SK-N-DZ (cell line): ENCODE measurements around the gene SENP1.

Experiments used
- DNase-seq: peaks from one replicate; pipeline ENCODE4 v3.0.0-alpha.2; 2015; ENCODE audit warnings: low spot score

SENP1 gene

DNA sequence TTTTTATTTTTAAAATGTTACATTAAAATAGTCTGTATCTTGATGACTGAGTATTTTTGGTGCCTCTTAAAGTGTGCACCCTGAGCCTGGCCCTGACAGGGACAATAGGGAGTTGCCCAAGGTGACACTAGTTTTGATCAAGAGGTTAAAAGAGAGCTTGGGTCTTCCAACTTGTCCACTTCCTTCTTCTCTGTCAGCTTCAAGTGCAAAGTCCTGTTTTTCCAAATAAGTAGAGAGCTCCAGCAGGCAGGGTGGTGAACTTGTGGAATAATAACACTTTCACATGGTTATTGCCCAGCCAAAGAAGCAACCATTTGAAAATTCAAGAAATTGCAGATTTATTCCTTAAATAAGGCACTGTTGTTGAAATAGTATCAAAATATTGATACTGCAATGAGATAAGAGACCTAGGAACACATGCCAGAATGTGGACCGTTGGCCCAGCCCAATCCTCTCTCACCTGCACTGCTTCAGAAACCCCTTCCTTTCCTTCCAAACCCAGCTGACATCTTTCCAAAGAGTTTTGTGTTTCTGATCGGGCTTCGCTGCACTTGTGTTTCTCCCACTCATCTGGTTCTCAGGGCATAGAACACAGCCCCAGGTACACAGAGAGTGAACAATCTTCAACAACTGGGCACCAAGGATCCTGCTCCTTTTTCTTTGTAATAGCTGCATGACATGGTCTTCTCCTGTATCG, 87.8 kb downstream of the SENP1 start:
- no peak for DNase-seq

- no peak for DNase-seq
Observed at GRCh38 chr12:48017496-48017895, 88.4 kb downstream of the SENP1 start.

GRCh38 chr12:48016373-48017020, 89.4 kb downstream of the SENP1 start:
- no peak for DNase-seq

DNA sequence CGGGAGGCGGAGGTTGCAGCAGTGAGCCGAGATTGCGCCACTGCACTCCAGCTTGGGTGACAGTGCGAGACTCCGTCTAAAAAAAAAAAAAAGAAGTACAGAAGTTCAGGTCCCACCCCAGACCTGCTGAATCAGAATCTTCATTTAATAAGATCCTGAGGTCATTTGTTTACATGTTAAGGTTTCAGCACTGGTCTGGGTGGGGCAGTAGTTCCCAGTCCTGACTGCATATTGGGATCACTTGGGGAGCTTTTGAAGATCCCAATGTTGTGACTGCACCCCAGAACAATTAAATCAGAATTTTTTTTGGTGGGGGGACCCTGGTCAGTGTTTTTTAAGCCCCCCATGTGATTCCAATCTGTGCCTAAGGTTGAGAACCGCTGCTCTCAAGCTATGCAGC, 89.9 kb downstream of the SENP1 start:
- DNase-seq: no peak

DNA sequence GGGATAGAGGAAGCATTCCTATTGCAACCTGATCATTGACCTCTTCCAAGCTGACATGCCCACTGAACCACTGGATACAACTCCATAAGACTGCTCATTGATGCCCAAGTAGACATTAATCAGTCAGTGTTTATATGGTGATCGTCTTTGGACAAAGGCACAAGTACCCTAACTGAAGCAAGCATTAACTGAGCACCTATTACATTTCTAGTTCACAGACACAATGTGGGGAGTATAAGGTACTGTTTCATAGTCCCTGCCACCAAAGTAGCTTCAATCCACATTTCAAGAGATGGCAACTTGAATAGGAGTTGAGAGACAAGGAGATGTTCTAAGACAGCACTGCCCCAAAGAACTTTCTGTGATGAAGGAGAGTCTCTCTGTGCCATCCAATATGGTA, 90.8 kb downstream of the SENP1 start:
- DNase-seq: no peak

DNA sequence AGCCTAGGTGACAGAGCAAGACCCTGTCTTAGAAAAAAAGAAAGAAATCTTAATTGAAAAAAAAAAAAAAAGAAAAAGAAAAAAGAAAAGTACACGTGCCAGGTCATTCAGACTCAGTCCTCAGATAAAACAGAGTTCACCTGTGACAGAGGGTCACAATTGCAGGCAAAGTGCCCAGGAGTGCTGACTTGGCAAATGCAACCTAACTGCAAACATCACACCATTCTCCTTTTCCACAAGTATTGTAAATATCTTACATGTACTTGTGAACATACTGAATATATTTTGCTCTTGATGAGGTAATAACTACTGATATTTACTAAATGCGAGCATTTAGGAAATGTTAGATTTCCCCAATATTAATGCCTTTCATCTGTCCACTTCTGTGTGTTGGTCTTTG, 92.6 kb downstream of the SENP1 start:
- DNase-seq: no peak

DNA sequence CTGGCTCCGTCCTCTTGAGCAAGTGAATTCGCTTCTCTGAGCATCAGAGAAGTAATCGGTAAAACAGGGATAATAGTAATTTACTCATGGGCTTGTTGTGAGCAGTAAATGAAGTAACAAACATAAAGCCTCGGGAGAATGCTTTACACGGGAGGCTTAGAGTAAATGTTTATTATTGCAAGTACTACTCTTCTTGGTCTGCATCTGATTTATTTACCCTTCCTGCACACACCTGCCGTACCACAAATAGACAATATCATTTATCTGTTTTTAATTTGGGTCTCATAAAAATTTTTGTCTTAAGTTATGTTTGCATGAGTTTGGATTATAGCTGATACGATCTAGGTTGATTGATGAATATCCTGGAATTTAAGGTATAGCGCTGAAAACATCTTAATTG, 93.8 kb downstream of the SENP1 start:
- DNase-seq: no peak

- no peak for DNase-seq
Observed at GRCh38 chr12:48010366-48010970, 95.4 kb downstream of the SENP1 start.

DNA sequence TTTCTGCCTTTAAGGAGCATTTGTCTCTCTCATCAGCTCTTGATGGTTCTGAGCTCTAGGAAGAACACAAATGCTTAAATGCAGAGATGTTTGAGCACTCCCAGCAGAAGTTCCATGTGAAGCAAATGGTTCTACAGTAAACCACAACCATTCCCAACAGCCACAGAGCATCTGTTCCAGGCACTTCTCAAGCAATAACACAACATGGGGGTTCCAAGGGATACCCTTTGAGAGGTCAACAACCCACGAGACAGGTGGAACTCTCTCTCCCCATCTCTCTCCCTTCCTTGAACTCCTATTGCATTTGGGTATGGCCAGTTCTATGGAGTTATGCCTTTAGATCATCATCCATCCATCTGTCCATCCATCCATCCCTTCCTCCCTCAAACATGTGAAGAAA, 96.4 kb downstream of the SENP1 start:
- DNase-seq: no peak

DNA sequence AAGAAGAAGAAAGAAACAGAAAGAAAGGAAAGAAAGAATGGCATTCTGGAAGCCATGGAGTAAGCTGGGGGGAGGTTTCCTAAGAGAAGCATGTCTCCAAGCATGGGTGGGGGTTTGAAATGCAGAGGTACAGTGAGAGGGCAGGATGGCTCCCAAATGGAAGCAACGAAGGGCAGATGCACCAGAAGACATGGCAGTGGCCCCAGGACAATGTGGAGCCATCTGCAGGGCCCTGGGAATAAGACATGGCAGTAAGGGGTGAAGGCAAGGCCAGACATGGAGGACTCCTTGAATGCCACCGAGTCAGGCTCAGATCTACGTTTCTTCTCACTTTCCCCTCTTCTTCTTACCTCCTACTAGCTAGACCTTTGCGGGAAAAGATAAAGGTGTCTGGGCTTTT, 96.9 kb downstream of the SENP1 start:
- DNase-seq: no peak

GRCh38 chr12:48008349-48008748, 97.5 kb downstream of the SENP1 start:
- no peak for DNase-seq

DNA sequence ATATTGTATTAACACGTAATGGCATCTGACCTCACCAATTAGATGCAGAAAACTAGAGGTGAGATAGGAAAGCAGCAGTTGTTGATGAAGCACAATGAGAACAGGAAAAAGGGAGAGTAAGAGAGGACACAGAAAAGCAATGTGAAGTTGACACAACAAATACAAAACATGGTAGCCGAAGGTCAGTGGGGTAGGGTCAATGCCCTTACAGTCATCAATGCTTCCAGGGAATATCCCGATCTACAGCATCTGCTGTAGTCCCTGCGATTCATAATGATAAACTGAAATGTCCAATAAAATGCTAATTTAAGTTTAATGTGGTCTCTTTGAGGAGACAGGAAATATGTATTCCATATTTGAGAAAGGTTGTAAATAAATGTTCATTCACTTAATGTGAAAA, 98.7 kb downstream of the SENP1 start:
- DNase-seq: no peak

DNA sequence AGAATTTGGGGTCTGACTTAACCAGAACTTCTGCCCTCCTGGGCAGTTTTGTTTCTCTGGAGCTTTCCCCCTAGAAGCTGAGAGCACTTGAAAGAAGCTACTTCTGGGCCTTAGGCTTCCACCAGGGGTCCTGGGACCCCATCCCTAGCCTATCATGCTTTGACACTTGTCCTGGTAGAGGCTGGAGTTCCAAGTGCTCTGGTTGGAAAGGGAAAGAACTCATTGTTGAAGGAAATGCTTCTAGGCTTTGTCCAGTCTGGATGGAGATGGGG, 100.2 kb downstream of the SENP1 start:
- DNase-seq: no peak

GRCh38 chr12:48005001-48005749, 100.7 kb downstream of the SENP1 start:
- DNase-seq: no peak

DNA sequence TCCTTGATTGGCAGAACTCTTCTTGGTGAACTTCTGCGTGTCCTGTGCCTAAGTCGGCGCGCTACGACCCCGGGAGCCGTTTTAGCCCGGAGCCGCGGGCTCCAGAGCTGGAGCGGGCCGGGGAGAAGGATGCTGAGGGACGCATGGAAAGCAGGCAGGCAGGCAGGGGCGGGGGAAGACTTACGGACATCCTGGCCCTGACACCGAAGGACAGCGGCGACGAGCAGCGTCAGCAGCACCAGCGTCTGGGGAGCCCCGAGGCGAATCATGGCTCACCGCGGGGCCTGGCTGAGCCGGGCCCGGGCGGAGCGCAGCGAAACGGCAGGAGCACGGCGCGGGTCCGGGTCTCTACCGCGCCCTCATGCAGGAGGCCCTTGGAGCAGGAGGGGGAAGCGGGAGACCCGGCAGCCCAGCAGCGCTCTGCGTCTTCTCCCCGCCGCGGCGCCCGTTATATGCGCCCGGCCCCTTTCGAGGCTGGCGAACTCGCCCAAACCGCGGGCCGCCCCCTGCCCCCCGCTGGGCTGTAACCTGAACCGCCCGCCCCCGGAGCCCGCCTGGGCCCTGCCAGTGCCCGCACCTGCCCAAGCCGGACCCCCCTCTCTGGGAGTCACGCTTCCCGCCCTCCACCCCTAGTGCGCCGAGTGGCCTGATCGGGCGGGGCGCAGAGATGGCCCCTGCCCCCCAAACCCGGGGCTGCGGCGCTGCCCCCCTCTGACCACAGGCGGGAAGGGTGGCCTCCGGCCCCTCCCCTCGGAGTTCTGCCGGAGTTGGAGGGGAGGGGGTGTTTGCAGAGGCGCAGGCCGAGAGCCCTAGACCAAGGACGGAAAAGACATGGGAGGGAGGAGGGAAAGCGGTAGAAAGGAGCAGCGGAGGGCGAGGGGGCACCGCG, 101.6 kb downstream of the SENP1 start, which contains the start of gene COL2A1:
Gene COL2A1, minus strand, starts transcription at position 424 of the 889 bp plus-strand sequence. Its CDS starts 155 bp downstream, at position 269.
- no peak for DNase-seq

DNA sequence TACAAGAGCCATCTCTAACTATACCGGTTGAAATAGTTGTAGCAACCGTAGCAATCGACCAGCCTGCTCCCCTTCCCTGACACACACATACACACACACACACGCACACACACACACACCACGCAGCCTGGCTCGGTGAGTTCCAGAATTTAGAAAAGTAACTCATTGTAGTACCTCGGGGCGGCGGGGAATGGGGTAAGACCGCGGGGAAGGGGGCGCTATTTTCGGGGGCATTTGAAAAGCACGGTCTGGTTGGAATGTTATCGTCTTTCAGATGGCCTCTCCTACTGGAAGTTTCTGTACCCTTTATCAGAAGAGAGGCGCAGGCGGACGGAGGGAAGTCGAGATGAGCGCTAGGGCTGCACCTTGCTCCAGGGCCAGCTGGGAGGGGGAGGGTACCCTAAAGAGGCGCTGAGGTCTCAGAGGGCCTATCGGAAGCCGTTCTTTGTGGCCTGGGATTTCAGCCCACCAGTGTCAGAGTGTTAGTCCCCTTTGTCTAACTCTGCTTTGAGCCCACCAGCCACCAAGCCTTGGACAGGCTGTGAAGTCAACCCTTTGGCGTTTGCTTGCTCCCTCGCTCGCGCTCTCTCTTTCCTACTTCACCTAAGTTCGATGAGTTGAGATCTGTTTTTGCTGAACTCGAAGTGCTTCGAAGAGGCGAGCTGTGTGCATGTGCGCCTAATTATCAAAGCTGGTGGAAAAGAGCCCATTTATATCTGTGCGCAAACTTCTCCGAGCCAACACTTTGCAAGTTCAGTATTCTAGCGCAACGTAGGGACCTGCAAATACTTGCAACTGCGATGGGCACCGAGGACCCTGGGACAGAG, 102.4 kb downstream of the SENP1 start:
- no peak for DNase-seq

DNA sequence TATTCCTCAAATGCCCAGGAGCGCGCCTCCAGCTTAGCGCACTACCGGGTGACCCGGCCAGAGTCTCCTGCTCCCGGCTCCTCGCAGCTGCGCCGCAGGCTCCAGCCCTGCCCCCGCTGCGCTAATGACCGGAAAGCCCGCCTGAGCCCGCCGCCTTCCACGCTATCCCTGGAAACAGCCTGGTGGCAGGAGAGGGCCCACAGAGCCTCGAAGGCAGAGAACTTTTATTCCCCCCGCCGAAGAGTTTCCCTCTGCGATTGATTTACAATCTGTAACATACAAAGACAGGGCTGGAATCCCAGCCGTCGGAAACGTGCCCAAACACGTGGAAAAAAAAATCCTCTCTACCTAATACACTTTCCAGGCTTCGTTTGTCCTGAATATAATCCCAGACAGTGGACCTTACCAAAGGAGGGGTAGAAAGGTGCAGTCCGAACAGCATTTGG, 103.1 kb downstream of the SENP1 start:
- DNase-seq: no peak

GRCh38 chr12:48002414-48002730, 103.5 kb downstream of the SENP1 start:
- DNase-seq: no peak

DNA sequence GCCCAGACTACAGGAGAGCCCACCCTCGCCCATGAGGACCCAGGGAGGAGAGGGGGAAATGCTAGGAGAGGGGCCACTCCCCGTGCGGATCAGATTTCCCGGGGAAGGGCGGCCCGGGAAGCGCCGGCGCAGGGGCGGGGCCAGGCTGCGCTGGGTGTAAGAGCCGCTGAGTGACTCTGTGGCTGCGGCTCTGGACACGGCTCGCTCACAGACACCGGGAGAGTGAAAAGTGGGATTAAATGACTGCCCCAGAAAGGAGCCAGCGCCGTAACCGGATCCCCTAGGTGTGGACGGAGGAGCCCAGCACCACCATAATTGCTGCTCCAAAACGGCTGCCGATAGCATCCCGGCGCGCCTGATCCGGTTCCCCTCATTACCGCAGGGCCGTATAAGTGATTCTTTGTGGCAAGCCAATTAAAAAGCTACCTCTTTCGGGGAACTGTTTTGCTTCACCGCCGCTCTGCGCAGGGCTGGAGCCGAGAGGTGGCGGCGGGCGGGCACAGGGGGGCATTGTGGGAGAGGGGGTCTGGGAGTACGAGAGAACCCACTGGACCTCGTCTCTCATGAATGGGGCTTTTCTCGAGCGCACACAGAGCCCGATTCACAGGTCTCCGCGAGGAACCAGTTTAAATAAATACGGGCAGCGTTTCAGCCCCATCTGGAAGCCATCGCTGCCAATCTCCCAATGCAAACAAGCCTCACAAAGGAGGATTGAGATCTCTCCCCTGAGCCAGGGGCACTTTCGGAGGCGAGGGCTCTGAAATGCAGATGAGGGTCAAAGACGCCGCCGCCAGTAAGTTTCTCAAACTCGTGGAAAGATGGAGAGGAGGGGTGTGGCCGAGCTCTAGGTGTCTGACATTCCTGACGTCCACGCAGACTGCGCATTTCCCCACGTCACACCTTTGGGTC, 104.1 kb downstream of the SENP1 start:
- peak; percentile 46 for DNase-seq
